Trophoblast cell (in vitro differentiated cells and primary cell): ENCODE results near the gene TCL1A.

Experiments used
- DNase-seq, 2 donors: peaks; one replicate each; pipeline ENCODE4 v3.0.0-alpha.2; 2016
- H2AFZ ChIP-seq: 2 replicates; pipeline ENCODE4 v1.6.1; 2013; ENCODE audit warnings: low read length, moderate library complexity, mild to moderate bottlenecking; ENCODE audit not compliant: insufficient read depth, poor library complexity
- H2AK5ac ChIP-seq: 2 replicates; pipeline ENCODE4 v1.6.1; 2013; ENCODE audit warnings: mild to moderate bottlenecking, low read length
- H2BK120ac ChIP-seq: 2 replicates; pipeline ENCODE4 v1.6.1; 2013; ENCODE audit warnings: low read length, mild to moderate bottlenecking, moderate library complexity; ENCODE audit not compliant: insufficient read depth, poor library complexity
- H2BK12ac ChIP-seq: 2 replicates; pipeline ENCODE4 v1.6.1; 2013; ENCODE audit warnings: mild to moderate bottlenecking, low read length, moderate library complexity
- H2BK5ac ChIP-seq: 2 replicates; pipeline ENCODE4 v1.6.1; 2013; ENCODE audit warnings: low read length, low read depth, moderate library complexity, mild to moderate bottlenecking; ENCODE audit not compliant: poor library complexity
- H3K14ac ChIP-seq: 2 replicates; pipeline ENCODE4 v1.6.1; 2013; ENCODE audit warnings: mild to moderate bottlenecking, low read length
- H3K18ac ChIP-seq: 2 replicates; pipeline ENCODE4 v1.6.1; 2013; ENCODE audit warnings: mild to moderate bottlenecking, low read length
- H3K23ac ChIP-seq: 2 replicates; pipeline ENCODE4 v1.6.1; 2013; ENCODE audit warnings: low read length
- H3K27ac ChIP-seq: 2 replicates; pipeline ENCODE4 v1.5.1; 2013; ENCODE audit warnings: low read depth, mild to moderate bottlenecking, inconsistent platforms, low read length, moderate library complexity
- H3K27me3 ChIP-seq: 2 replicates; pipeline ENCODE4 v1.6.1; 2013; ENCODE audit warnings: inconsistent platforms, mild to moderate bottlenecking, low read length, moderate library complexity; ENCODE audit not compliant: insufficient read depth
- H3K36me3 ChIP-seq, 2 experiments: 1 replicate in 1 of 2; 2 replicates in 1 of 2; pipeline ENCODE4 v1.6.1; 2013; ENCODE audit warnings: low read length in 2 of 2, mild to moderate bottlenecking in 2 of 2, moderate library complexity in 1 of 2; ENCODE audit not compliant: insufficient read depth in 2 of 2, control insufficient read depth in 1 of 2
- H3K4ac ChIP-seq: 2 replicates; pipeline ENCODE4 v1.6.1; 2013; ENCODE audit warnings: low read depth, mild to moderate bottlenecking, low read length, moderate library complexity
- H3K4me1 ChIP-seq, 2 experiments: 1 replicate in 1 of 2; 2 replicates in 1 of 2; pipeline ENCODE4 v1.6.1; 2013; ENCODE audit warnings: low read length in 2 of 2, mild to moderate bottlenecking in 2 of 2, moderate library complexity in 1 of 2; ENCODE audit not compliant: insufficient read depth in 2 of 2, control insufficient read depth in 1 of 2
- H3K4me2 ChIP-seq: 2 replicates; pipeline ENCODE4 v1.6.1; 2013; ENCODE audit warnings: inconsistent platforms, mild to moderate bottlenecking, low read length, moderate library complexity
- H3K4me3 ChIP-seq: 2 replicates; pipeline ENCODE4 v1.5.1; 2013; ENCODE audit warnings: mild to moderate bottlenecking, low read depth, low read length, inconsistent platforms
- H3K79me1 ChIP-seq: one replicate; pipeline ENCODE4 v1.6.1; 2013; ENCODE audit warnings: low read length
- H3K79me2 ChIP-seq: 2 replicates; pipeline ENCODE4 v1.6.1; 2013; ENCODE audit warnings: low read length, mild to moderate bottlenecking; ENCODE audit not compliant: control insufficient read depth, insufficient read depth, poor library complexity
- H3K9ac ChIP-seq: 2 replicates; pipeline ENCODE4 v1.6.1; 2013; ENCODE audit warnings: mild to moderate bottlenecking, low read length
- H3K9me3 ChIP-seq: 2 replicates; pipeline ENCODE4 v1.6.1; 2013; ENCODE audit warnings: low read depth, mild to moderate bottlenecking, control low read depth, inconsistent platforms, low read length; ENCODE audit not compliant: insufficient read depth
- H4K12ac ChIP-seq: 2 replicates; pipeline ENCODE4 v1.6.1; 2013; ENCODE audit warnings: low read depth, mild to moderate bottlenecking, low read length, moderate library complexity
- H4K8ac ChIP-seq: 2 replicates; pipeline ENCODE4 v1.6.1; 2013; ENCODE audit warnings: low read depth, mild to moderate bottlenecking, low read length, moderate library complexity
- H4K91ac ChIP-seq: one replicate; pipeline ENCODE4 v1.6.1; 2013; ENCODE audit warnings: low read depth, mild to moderate bottlenecking, low read length, moderate library complexity
- WGBS: extraction: QIAGEN DNeasy Blood & Tissue Kit; methylation state at CpG from one replicate; pipeline ENCODE4 v1.1.7; 2013; ENCODE audit warnings: missing lambda C conversion rate; ENCODE audit not compliant: insufficient read length, insufficient coverage; ENCODE audit errors: extremely low coverage; 5-methylcytosine and 5-hydroxymethylcytosine counted together

Gene TCL1A

GRCh38 chr14:95707327-95707726 is 6.6 kb downstream of the TCL1A start:
- Histone ChIP-seq H3K79me1 (no peaks in the 10 kb centered on the region), H4K12ac (no peak overlapping the region), H3K9ac (no peak overlapping the region), H3K27ac (no peak overlapping the region), H3K4me2 (no peak overlapping the region), H3K14ac (no peak overlapping the region), H2BK12ac (no peak overlapping the region), H2AK5ac (no peak overlapping the region), H3K4me1 (no peaks in the 10 kb centered on the region), H3K23ac (no peak overlapping the region), H4K91ac (no peak overlapping the region), H3K27me3 (no peaks in the 10 kb centered on the region), H3K79me2 (no peaks in the 10 kb centered on the region), H2BK5ac (no peak overlapping the region), H4K8ac (no peak overlapping the region), H3K18ac (no peak overlapping the region), H3K36me3 (no peaks in the 10 kb centered on the region), H3K4me3 (no peak overlapping the region), H3K4ac (no peak overlapping the region), H2BK120ac (no peak overlapping the region), H2AFZ (no peak overlapping the region), H3K9me3 (no peaks in the 10 kb centered on the region)
- no peak for DNase-seq
- no CpG with 5 or more reads among the region's 5 CpGs for WGBS

- no CpG with 5 or more reads among the region's 4 CpGs for WGBS
- Histone ChIP-seq H3K14ac (no peak overlapping the region), H3K79me1 (no peaks in the 10 kb centered on the region), H3K79me2 (no peaks in the 10 kb centered on the region), H3K4me2 (no peak overlapping the region), H3K4ac (no peak overlapping the region), H2BK5ac (no peak overlapping the region), H2AK5ac (no peak overlapping the region), H2BK120ac (no peak overlapping the region), H3K4me3 (no peak overlapping the region), H3K9ac (no peak overlapping the region), H3K27ac (no peak overlapping the region), H3K18ac (no peak overlapping the region), H3K4me1 (peaks cover 0 to 2% of the 10 kb centered on the region in 2 experiments), H3K9me3 (no peaks in the 10 kb centered on the region), H4K91ac (no peak overlapping the region), H2BK12ac (no peak overlapping the region), H3K23ac (no peak overlapping the region), H2AFZ (no peak overlapping the region), H4K8ac (no peak overlapping the region), H3K36me3 (no peaks in the 10 kb centered on the region), H4K12ac (no peak overlapping the region), H3K27me3 (no peaks in the 10 kb centered on the region)
- no peak for DNase-seq
These were observed 8.4 kb downstream of the TCL1A start for GRCh38 chr14:95705518-95705917.

- H3K23ac ChIP-seq = no peak overlapping the region
- no peaks in the 10 kb centered on the region for H3K27me3 ChIP-seq
- H2BK120ac ChIP-seq = no peak overlapping the region
- H2AK5ac ChIP-seq = no peak overlapping the region
- no peaks in the 10 kb centered on the region for H3K9me3 ChIP-seq
- DNase-seq = no peak
- no peak overlapping the region for H3K4ac ChIP-seq
- no peak overlapping the region for H4K8ac ChIP-seq
- no peak overlapping the region for H3K9ac ChIP-seq
- H2AFZ ChIP-seq = no peak overlapping the region
- no peak overlapping the region for H3K4me2 ChIP-seq
- WGBS = no CpG with 5 or more reads among the region's 3 CpGs
- H3K79me1 ChIP-seq = no peaks in the 10 kb centered on the region
- no peak overlapping the region for H2BK12ac ChIP-seq
- no peak overlapping the region for H3K27ac ChIP-seq
- H4K12ac ChIP-seq = no peak overlapping the region
- no peak overlapping the region for H3K18ac ChIP-seq
- no peaks in the 10 kb centered on the region for H3K36me3 ChIP-seq
- H2BK5ac ChIP-seq = no peak overlapping the region
- H4K91ac ChIP-seq = no peak overlapping the region
- peaks cover 0 to 2% of the 10 kb centered on the region in 2 experiments for H3K4me1 ChIP-seq
- no peaks in the 10 kb centered on the region for H3K79me2 ChIP-seq
- no peak overlapping the region for H3K14ac ChIP-seq
- H3K4me3 ChIP-seq = no peak overlapping the region
These were observed 10.1 kb downstream of the TCL1A start for GRCh38 chr14:95703805-95704204.

GRCh38 chr14:95703341-95703740 is 10.6 kb downstream of the TCL1A start:
- H3K4me3 ChIP-seq = no peak overlapping the region
- H3K79me2 ChIP-seq = no peaks in the 10 kb centered on the region
- H3K27me3 ChIP-seq = no peaks in the 10 kb centered on the region
- no peaks in the 10 kb centered on the region for H3K36me3 ChIP-seq
- no peak overlapping the region for H3K4me2 ChIP-seq
- no peaks in the 10 kb centered on the region for H3K79me1 ChIP-seq
- no peak overlapping the region for H4K8ac ChIP-seq
- DNase-seq = no peak
- no peak overlapping the region for H3K9ac ChIP-seq
- no peak overlapping the region for H3K18ac ChIP-seq
- no peak overlapping the region for H2AFZ ChIP-seq
- H4K12ac ChIP-seq = no peak overlapping the region
- no peak overlapping the region for H2BK120ac ChIP-seq
- H3K4me1 ChIP-seq = peaks cover 0 to 2% of the 10 kb centered on the region in 2 experiments
- H3K4ac ChIP-seq = no peak overlapping the region
- no peaks in the 10 kb centered on the region for H3K9me3 ChIP-seq
- no peak overlapping the region for H3K14ac ChIP-seq
- H2BK5ac ChIP-seq = no peak overlapping the region
- WGBS = no CpG with 5 or more reads among the region's 3 CpGs
- H3K23ac ChIP-seq = no peak overlapping the region
- H3K27ac ChIP-seq = no peak overlapping the region
- H4K91ac ChIP-seq = no peak overlapping the region
- H2BK12ac ChIP-seq = no peak overlapping the region
- no peak overlapping the region for H2AK5ac ChIP-seq
